Measurements from ENCODE around the gene ADRA2C. TPM values are rescaled to one million over a fixed set of nuclear protein-coding genes. Genes with fewer than 3 reads are reported as not detected.

ADRA2C gene
- total RNA-seq, 1 donor from 2014 or later, result 1.0 TPM

- Histone ChIP-seq H3K27ac (ENCODE audit: low read depth, low read length) (no peak overlapping the region), H3K4me1 (ENCODE audit: control insufficient read depth in 3 of 3, insufficient read depth in 3 of 3, low read length in 3 of 3) (no peaks in the 10 kb centered on the region), H3K9me3 (ENCODE audit: control insufficient read depth in 3 of 3, low read length in 3 of 3) (peaks cover 0 to 8% (median 7%) of the 10 kb centered on the region in 3 donors), H3K9ac (ENCODE audit: low read depth in 1 of 3, low read length in 3 of 3) (no peak overlapping the region), H3K36me3 (ENCODE audit: control insufficient read depth in 3 of 3, insufficient read depth in 3 of 3, low read length in 3 of 3) (no peaks in the 10 kb centered on the region), H3K27me3 (ENCODE audit: control insufficient read depth in 3 of 3, insufficient read depth in 3 of 3, low read length in 3 of 3) (peaks cover 43 to 72% (median 59%) of the 10 kb centered on the region in 3 donors), H3K4me3 (ENCODE audit: low read length in 3 of 3) (no peak overlapping the region)
Measured at GRCh38 chr4:3722446-3723231, 43.5 kb upstream of the ADRA2C start.

GRCh38 chr4:3723232-3723642 lies 42.9 kb upstream of the ADRA2C start:
- Histone ChIP-seq H3K27ac (ENCODE audit: low read depth, low read length) (no peak overlapping the region), H3K27me3 (ENCODE audit: control insufficient read depth in 3 of 3, insufficient read depth in 3 of 3, low read length in 3 of 3) (peaks cover 46 to 71% (median 62%) of the 10 kb centered on the region in 3 donors), H3K36me3 (ENCODE audit: control insufficient read depth in 3 of 3, insufficient read depth in 3 of 3, low read length in 3 of 3) (no peaks in the 10 kb centered on the region)

DNA sequence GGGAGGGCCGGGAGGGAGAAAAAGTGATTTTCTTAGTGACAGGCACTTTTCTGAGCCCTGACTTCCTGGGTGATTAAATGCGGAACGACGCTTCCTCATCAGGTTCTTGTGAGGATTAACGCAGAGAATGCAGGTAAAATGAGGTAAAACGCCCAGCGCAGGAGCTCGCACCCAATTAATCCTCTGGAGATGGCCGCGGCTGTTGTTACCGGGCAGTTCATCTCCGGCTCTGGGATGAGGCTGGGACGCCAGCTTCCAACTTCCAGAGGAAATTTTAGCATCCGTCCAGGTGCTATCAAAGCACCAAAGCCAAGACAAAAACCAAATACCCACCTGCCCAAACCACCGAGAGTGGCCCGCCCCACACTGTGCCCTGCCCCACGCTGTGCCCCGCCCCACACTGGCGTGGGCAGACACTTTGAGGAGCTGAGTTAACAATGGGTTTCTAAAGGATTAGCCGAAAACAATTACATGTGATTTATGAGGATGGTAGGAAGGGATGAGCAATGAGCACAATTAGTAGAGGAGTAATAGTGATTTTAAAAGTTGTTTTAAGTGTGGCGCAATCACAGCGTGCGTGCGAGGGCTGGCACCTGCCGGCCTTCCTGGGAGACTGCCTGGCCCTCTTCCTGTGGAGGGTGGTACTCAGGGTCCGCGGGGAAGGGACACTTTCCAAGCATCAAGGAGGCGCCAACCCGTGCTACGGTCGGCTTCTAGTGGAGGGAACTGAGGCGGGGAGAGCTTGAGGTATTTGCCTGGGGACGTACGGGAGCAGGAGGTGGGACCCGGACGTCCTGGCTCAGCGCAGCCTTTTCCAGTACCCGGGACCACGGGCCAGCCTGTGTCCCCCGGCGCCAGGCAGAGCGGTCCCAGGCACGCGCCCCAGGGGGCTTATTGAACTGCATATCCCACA lies 41.6 kb upstream of the ADRA2C start:
- no peak overlapping the region for H3K4me3 ChIP-seq (ENCODE audit: low read length in 3 of 3)
- H3K27me3 ChIP-seq (ENCODE audit: control insufficient read depth in 3 of 3, insufficient read depth in 3 of 3, low read length in 3 of 3), result peaks cover 51 to 76% (median 65%) of the 10 kb centered on the region in 3 donors
- no peaks in the 10 kb centered on the region for H3K36me3 ChIP-seq (ENCODE audit: control insufficient read depth in 3 of 3, insufficient read depth in 3 of 3, low read length in 3 of 3)
- no peaks in the 10 kb centered on the region for H3K9me3 ChIP-seq (ENCODE audit: control insufficient read depth in 3 of 3, low read length in 3 of 3)
- H3K27ac ChIP-seq (ENCODE audit: low read depth, low read length), result no peak overlapping the region
- no peaks in the 10 kb centered on the region for H3K4me1 ChIP-seq (ENCODE audit: control insufficient read depth in 3 of 3, insufficient read depth in 3 of 3, low read length in 3 of 3)
- no peak overlapping the region for H3K9ac ChIP-seq (ENCODE audit: low read depth in 1 of 3, low read length in 3 of 3)

More at GRCh38 chr4:3723232-3723642, 42.9 kb upstream of the ADRA2C start:
- Histone ChIP-seq H3K9me3 (ENCODE audit: control insufficient read depth in 3 of 3, low read length in 3 of 3) (peaks cover 0 to 4% (median 3%) of the 10 kb centered on the region in 3 donors), H3K4me3 (ENCODE audit: low read length in 3 of 3) (no peak overlapping the region), H3K9ac (ENCODE audit: low read depth in 1 of 3, low read length in 3 of 3) (no peak overlapping the region), H3K4me1 (ENCODE audit: control insufficient read depth in 3 of 3, insufficient read depth in 3 of 3, low read length in 3 of 3) (no peaks in the 10 kb centered on the region)

GRCh38 chr4:3725936-3726870 lies 40.0 kb upstream of the ADRA2C start:
- H3K4me1 ChIP-seq (ENCODE audit: control insufficient read depth in 3 of 3, insufficient read depth in 3 of 3, low read length in 3 of 3), result no peaks in the 10 kb centered on the region
- H3K27me3 ChIP-seq (ENCODE audit: control insufficient read depth in 3 of 3, insufficient read depth in 3 of 3, low read length in 3 of 3), result peaks cover 46 to 73% (median 70%) of the 10 kb centered on the region in 3 donors

DNA sequence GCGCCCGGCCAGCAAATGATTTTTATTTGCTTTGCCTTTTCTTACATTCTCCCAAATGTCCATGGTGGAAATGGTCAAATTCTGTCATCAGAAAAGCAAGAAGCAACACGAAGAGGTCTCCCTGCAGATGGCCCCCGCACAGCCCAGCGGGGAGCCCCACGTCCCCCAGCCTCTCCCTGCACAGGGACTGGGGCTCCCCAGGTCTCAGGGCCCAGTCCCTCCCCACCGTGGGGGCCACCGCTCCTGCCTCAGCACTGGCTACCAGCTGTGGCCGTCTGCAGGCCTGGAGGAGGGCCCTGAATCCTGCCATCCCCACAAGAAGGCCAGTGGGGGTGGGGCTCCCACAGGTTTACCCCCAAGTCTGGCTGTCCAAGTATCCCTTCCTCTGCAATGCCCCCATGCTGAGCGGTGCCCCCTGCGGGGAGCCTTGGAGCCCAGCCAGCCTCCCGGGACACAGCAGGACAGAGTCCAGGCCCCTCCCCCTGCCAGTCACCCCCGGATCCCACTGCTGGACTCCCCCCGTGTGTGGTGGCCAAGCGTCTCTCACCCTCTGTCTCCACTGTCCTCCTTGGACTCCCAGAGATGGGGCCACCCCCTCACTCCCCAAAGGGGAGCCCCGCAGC lies 38.2 kb upstream of the ADRA2C start:
- H3K27ac ChIP-seq (ENCODE audit: low read depth, low read length), result no peak overlapping the region
- no peaks in the 10 kb centered on the region for H3K36me3 ChIP-seq (ENCODE audit: control insufficient read depth in 3 of 3, insufficient read depth in 3 of 3, low read length in 3 of 3)
- no peaks in the 10 kb centered on the region for H3K9me3 ChIP-seq (ENCODE audit: control insufficient read depth in 3 of 3, low read length in 3 of 3)
- H3K4me1 ChIP-seq (ENCODE audit: control insufficient read depth in 3 of 3, insufficient read depth in 3 of 3, low read length in 3 of 3), result no peaks in the 10 kb centered on the region
- no peak overlapping the region for H3K9ac ChIP-seq (ENCODE audit: low read depth in 1 of 3, low read length in 3 of 3)
- peaks cover 40 to 67% (median 66%) of the 10 kb centered on the region in 3 donors for H3K27me3 ChIP-seq (ENCODE audit: control insufficient read depth in 3 of 3, insufficient read depth in 3 of 3, low read length in 3 of 3)
- H3K4me3 ChIP-seq (ENCODE audit: low read length in 3 of 3), result no peak overlapping the region

More at GRCh38 chr4:3725936-3726870, 40.0 kb upstream of the ADRA2C start:
- Histone ChIP-seq H3K36me3 (ENCODE audit: control insufficient read depth in 3 of 3, insufficient read depth in 3 of 3, low read length in 3 of 3) (no peaks in the 10 kb centered on the region), H3K4me3 (ENCODE audit: low read length in 3 of 3) (no peak overlapping the region), H3K9me3 (ENCODE audit: control insufficient read depth in 3 of 3, low read length in 3 of 3) (no peaks in the 10 kb centered on the region), H3K9ac (ENCODE audit: low read depth in 1 of 3, low read length in 3 of 3) (no peak overlapping the region), H3K27ac (ENCODE audit: low read depth, low read length) (no peak overlapping the region)

GRCh38 chr4:3729188-3729881 lies 36.9 kb upstream of the ADRA2C start:
- H3K9me3 ChIP-seq (ENCODE audit: control insufficient read depth in 3 of 3, low read length in 3 of 3), result no peaks in the 10 kb centered on the region
- no peak overlapping the region for H3K27ac ChIP-seq (ENCODE audit: low read depth, low read length)
- H3K36me3 ChIP-seq (ENCODE audit: control insufficient read depth in 3 of 3, insufficient read depth in 3 of 3, low read length in 3 of 3), result no peaks in the 10 kb centered on the region
- peaks cover 27 to 64% (median 63%) of the 10 kb centered on the region in 3 donors for H3K27me3 ChIP-seq (ENCODE audit: control insufficient read depth in 3 of 3, insufficient read depth in 3 of 3, low read length in 3 of 3)
- no peaks in the 10 kb centered on the region for H3K4me1 ChIP-seq (ENCODE audit: control insufficient read depth in 3 of 3, insufficient read depth in 3 of 3, low read length in 3 of 3)
- H3K9ac ChIP-seq (ENCODE audit: low read depth in 1 of 3, low read length in 3 of 3), result no peak overlapping the region
- H3K4me3 ChIP-seq (ENCODE audit: low read length in 3 of 3), result no peak overlapping the region

- Histone ChIP-seq H3K4me3 (ENCODE audit: low read length in 3 of 3) (no peak overlapping the region), H3K4me1 (ENCODE audit: control insufficient read depth in 3 of 3, insufficient read depth in 3 of 3, low read length in 3 of 3) (no peaks in the 10 kb centered on the region), H3K9me3 (ENCODE audit: control insufficient read depth in 3 of 3, low read length in 3 of 3) (no peaks in the 10 kb centered on the region), H3K36me3 (ENCODE audit: control insufficient read depth in 3 of 3, insufficient read depth in 3 of 3, low read length in 3 of 3) (no peaks in the 10 kb centered on the region), H3K27me3 (ENCODE audit: control insufficient read depth in 3 of 3, insufficient read depth in 3 of 3, low read length in 3 of 3) (peaks cover 22 to 58% (median 58%) of the 10 kb centered on the region in 3 donors), H3K9ac (ENCODE audit: low read depth in 1 of 3, low read length in 3 of 3) (no peak overlapping the region), H3K27ac (ENCODE audit: low read depth, low read length) (no peak overlapping the region)
Measured at GRCh38 chr4:3729882-3730226, 36.3 kb upstream of the ADRA2C start.

DNA sequence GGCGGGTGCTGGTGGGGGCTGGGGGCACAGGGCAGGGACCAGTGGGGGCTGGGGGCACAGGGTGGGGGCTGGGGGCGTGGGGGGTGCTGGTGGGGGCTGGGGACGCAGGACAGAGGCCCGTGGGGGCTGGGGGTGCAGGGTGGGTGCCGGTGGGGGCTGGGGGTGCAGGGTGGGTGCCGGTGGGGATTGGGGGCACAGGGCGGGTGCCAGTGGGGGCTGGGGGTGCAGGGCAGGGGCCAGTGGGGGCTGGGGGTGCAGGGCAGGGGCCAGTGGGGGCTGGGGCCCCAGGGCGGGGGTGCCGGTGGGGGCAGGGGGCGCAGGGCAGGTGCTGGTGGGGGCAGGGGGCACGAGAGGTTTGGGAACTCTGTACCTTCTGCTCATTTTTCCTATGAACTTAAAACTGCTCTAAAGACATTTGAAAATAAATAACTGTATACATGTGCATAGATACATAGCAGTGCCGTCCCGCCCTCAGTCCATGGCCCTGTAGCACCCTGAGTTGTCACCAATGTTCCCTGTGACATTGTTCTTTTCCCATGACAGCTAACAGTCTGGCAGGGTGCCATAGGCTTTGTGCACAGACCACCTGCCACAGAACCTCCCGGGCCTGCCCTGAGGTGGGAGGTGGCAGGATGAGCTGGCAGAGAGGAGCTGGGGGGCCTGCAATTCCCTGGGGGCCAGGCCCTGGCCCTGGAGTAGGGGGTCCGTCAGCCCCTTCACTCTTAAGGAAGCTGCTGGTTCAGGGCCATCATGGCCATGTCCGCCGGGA lies 35.6 kb upstream of the ADRA2C start:
- no peaks in the 10 kb centered on the region for H3K9me3 ChIP-seq (ENCODE audit: control insufficient read depth in 3 of 3, low read length in 3 of 3)
- no peak overlapping the region for H3K27ac ChIP-seq (ENCODE audit: low read depth, low read length)
- peaks cover 22 to 55% (median 52%) of the 10 kb centered on the region in 3 donors for H3K27me3 ChIP-seq (ENCODE audit: control insufficient read depth in 3 of 3, insufficient read depth in 3 of 3, low read length in 3 of 3)
- no peaks in the 10 kb centered on the region for H3K4me1 ChIP-seq (ENCODE audit: control insufficient read depth in 3 of 3, insufficient read depth in 3 of 3, low read length in 3 of 3)
- H3K4me3 ChIP-seq (ENCODE audit: low read length in 3 of 3), result no peak overlapping the region
- H3K36me3 ChIP-seq (ENCODE audit: control insufficient read depth in 3 of 3, insufficient read depth in 3 of 3, low read length in 3 of 3), result no peaks in the 10 kb centered on the region
- H3K9ac ChIP-seq (ENCODE audit: low read depth in 1 of 3, low read length in 3 of 3), result no peak overlapping the region

Measured in skeletal muscle tissue (tissue), 4 donors.